ENCODE results near the gene GRPEL2.

GRPEL2 gene

DNA sequence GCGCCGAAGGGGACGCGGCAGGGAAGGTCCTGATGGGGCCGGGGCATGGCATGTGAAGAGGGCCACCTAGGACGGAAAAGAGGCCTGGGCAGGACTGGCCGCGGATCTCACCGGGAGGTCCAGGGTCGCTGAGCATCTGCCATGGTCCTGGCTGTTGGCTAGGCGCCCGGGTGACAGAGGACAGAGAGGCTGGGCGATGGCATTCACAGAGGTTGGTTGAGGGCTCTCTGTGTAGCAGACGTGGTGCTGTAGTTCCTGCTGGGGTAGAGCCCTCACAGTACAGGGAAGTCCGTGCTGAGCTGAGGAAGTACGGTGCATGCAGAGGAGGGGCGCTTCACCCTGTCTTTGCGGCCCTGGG, 13.0 kb downstream of the GRPEL2 start:
- DNase-seq, result no peak

DNA sequence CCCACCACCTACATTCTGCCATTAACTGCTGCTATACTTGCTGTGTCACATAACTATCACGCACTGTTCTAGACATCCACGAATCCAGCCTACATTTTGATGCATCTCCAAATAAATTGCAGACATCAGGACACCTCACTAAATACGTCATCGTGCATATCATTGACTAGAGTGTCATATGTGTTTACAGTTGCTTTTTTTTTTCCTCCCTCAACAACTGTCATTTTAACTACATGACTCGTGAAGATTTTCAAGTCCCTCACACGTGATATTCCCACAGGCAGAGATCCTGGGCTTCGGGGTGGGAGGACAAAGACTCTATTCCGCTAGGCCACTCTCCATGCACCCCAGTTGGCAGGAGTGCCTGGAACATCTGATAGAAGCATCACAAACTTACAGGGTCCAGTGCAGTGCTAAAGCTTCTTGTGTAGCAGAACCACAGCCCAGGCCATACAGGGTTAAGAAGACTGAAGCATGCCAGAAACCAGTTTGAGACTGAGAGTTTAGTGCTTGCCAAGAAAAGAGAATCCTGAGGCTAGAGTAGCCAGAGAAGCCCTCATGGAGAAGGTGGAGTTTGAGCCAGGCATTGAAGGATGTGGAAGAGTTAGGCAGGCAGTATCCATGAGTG, 13.7 kb downstream of the GRPEL2 start:
- no peak for DNase-seq

DNA sequence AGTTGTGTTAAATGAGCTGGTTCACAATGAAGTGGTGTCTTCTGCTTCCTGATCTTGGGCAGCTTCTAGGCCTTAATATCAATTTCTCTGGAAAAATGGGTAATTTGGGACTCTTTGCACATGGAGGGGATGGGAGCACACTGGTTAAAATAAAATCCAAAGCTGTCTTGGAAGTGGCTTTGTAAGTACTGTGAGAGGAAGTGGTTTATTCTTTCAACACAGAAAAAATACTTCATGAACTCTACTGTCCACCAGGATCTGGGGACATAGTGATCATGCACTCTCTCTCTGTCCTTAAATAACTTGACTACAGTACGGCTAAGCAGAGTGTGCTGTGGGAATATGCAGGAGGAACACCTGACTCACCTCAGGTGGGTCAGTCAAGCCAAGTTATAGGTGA, 15.0 kb downstream of the GRPEL2 start:
- no peak for DNase-seq

DNA sequence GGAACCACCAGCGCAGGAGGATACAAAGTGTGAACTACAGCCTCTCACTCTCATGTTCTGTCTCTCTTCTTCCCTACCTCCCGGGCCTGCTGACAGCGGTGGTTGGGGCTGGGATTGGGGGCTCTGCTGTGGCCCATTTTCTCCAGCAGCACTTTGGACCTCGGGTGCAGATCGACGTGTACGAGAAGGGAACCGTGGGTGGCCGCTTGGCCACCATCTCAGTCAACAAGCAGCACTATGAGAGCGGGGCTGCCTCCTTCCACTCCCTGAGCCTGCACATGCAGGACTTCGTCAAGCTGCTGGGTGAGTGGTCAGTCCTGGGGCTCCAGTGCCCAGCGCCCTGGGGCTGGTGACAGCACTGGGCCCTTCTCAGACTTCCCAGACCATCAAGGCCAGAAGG, 17.2 kb downstream of the GRPEL2 start:
- DNase-seq, result no peak

DNA sequence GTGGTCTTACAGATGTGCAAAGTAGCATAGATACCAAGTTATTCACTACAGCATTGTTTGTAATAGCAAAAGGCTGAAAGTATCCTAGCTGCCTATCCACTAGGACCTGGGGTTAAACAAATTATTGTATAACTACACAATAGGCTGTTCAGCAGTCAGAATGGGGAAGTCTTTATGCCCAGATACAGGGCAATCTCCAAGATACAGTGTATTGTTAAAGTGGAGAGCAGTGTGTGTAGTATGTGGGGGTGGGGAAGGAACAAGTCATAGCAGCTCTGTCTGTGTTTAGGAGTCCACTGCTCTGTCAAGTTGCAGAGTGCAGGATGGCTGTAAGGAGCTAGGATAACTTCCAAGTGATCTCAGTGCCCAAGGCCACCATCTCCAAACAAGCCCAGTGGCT, 18.1 kb downstream of the GRPEL2 start:
- no peak for DNase-seq

DNA sequence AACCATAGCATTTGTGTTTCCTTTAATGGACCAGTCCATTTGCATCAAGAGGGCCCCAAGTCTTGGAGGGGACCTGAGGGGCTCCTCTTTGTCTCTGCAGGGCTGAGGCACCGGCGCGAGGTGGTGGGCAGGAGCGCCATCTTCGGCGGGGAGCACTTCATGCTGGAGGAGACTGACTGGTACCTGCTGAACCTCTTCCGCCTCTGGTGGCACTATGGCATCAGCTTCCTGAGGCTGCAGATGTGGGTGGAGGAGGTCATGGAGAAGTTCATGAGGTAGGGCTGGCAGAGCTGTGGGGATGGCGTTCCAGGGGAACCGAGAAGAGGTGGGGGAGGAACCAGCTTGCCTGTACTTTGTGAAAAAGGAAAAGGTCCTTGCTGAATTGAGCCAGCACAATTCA, 18.6 kb downstream of the GRPEL2 start:
- DNase-seq, result no peak

DNA sequence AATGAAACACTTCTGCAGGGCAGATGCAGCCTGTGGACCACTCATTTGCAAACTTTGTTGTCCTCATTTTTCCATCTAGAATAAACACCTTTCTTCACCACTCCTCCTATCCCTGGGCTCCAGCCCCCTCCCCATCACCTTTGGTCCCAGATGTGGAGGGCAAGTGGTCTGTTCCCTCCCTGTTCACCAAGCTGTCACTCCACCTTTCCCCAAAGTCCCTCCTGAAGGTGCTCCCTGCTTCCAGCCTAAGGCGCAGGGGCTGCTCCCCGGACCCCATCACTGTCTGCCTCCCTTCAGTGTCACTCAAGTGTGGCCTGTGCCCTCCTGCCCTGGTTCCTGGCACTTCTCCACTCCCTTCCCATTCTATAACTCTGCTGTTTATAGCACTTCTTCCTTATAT, 19.4 kb downstream of the GRPEL2 start:
- no peak for DNase-seq

DNA sequence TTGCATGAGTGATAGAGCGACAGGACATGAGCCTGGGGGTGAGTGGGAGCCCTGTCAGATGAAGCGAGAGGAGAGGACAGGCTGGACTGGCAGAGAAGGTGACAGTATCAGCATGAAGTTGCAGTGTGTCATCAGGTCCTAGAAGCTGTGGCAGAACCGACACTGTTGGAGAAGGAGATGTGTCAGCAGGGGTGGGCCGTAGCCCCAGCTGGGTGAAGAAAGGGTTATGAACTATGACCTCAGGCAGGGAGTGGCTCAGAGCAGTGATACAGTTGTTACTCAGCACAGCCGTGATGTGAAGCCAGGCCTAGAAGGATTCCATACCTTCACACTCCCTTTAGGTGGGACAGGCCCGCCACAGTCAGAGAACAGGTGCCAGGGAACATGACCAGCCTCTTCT, 20.1 kb downstream of the GRPEL2 start:
- DNase-seq, result no peak

DNA sequence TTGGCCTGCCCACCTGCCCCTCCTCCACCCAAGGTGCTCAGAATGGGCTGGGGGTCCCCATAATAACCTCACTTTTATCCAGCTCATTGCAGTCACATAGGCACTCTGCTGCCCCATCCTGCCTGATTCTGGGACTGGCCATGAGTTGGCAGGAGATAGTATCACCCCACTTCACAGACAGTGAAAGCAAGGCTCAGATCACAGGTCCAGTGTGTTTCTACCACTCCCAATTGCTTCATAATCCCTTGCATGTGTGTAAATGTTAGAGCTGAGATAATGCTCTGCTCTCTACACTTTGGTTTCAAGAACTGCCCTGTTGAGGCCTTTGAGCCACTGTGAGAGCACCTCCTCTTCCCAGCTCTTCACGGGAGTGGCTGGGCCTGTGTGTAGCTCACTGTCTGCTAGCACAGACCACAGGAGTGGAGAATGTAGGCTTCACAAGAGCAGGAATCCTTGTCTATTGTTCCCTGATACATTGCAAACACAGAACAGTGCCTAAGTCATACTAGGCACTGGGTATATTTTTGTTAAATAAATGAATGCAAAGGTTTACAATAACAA, 20.9 kb downstream of the GRPEL2 start:
- no peak for DNase-seq

DNA sequence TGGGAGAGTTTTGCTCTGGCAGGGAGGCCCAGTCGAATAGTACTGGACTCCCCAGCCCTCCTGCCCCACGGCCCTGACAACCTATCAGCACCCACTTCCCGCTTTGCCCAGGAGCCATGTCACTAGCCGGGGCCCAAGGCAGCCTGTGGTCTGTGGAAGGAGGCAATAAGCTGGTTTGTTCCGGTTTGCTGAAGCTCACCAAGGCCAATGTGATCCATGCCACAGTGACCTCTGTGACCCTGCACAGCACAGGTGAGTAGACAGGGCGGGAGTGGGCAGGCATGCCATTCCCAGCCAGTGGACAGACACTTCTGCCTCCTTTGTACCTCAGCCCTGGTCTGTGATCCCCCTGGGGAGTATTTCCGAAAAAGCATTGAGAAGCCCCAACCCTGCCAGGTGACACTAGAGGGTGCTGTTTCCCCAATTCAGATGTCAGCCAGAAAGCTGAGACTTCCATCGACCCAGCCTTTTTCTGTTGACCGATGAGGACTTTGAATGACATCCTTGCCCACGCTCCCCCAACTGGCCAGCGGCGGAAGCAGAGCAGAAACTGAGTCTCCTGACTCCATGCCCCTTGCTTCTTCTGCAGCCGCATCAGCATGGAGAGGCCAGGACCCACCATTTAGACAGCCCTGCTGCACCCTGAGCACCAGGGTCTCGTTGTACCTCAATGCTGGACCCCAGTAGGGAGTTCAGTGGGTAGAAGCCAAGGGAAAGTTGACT, 22.1 kb downstream of the GRPEL2 start:
- no peak for DNase-seq

DNA sequence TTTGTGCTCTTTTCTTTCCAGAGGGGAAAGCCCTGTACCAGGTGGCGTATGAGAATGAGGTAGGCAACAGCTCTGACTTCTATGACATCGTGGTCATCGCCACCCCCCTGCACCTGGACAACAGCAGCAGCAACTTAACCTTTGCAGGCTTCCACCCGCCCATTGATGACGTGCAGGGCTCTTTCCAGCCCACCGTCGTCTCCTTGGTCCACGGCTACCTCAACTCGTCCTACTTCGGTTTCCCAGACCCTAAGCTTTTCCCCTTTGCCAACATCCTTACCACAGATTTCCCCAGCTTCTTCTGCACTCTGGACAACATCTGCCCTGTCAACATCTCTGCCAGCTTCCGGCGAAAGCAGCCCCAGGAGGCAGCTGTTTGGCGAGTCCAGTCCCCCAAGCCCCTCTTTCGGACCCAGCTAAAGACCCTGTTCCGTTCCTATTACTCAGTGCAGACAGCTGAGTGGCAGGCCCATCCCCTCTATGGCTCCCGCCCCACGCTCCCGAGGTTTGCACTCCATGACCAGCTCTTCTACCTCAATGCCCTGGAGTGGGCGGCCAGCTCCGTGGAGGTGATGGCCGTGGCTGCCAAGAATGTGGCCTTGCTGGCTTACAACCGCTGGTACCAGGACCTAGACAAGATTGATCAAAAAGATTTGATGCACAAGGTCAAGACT, 22.8 kb downstream of the GRPEL2 start:
- no peak for DNase-seq

DNA sequence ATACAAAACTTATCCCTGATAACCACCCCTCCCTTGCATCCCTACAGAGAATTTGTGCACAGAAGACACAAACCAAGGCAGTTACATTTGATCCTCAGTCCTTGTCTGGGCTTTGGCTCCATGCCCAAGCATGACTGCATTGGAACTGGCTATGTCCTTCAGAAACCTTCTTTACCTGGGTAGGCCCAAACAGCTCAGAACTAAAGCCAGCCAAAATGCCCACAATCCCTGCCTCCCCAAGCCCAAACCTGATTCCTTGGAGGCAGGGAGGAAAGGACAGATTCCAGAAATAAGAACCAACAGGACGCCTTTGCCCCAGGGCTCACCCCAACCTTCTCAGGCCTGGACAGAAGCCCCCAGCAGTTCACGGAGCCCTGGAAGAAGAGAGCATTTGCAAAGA, 25.6 kb downstream of the GRPEL2 start:
- no peak for DNase-seq

DNA sequence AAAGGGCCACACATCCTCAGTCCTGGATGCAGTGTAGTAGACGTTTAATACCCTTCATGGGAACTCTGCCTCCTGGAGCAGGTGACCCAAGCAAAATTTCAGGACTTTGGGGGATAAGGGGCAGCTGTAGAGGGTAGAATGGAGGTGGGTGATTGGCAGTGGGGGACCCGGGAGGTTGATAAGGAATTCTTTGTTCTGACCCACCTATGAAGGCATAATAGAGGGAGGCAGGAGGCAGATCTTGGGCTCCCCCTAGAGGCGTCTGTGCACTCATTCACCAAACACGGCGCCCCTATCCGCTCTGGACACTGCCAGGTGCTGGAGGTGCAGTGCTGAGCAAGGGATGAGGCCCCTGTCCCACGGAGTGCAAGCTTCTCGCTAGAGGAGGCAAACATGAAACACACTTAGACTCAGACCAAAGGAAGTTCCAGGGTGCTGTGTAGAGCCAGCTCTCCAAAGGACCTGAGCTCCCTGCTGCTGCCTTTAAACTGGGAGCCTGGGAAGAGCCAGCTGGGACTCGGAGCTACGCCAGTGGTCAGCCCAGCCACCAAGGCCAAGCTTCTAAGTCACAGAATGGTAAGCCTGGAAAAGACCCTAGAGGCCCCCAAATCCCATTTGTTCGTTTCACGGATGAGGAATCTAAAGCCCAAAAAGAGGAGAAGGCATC, 26.1 kb downstream of the GRPEL2 start:
- no peak for DNase-seq

DNA sequence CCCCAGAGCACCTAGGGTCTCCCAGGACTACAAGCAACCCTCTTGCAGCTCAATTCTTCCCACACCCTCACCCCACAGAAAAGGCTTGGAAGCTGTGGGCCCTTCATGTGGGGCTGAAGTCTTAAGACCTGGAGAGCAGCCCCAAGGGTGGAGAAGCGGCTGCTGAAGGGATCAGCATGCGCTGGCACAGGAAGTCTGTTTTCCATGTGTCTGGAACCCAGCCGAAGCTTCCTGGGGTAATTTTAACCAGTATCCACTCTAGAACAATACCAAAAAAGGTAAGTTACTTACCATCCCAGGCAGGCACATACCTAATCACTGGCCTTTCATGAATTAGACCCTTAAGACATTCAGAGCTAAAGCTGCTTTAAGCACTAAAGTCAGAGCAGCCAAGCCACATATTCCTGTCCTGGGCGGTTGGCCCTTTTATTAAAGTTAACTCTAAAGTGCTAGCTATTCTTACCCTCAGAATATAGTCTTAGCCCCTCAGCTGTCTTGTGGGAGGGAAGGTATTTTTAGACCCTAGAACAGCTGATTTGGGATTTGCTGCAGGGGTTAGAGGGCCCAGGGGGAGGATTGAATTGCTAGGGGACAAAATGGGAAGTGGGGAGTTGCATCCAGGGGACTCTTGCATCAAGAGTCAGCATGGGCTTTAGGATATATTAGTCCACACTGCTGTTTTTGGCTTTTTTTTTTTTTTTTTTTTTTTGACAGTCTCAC, 26.9 kb downstream of the GRPEL2 start:
- no peak for DNase-seq

DNA sequence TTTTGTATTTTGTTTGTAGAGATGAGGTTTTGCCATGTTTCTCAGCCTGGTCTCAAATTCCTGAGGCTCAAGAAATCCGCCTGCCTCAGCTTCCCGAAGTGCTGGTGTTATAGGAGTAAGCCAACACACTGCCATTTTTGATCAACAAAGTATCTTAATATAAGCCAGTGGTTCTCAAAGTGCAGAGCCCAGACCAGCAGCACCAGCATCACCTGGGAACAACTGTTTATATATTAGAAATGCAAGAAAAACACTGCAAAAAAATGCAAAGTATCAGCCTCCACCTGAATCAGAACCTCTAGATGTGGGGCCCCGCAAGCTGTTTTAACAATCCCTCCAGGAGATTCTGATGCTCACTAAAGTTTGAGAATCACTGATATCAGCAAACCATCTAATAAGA, 27.6 kb downstream of the GRPEL2 start:
- no peak for DNase-seq

DNA sequence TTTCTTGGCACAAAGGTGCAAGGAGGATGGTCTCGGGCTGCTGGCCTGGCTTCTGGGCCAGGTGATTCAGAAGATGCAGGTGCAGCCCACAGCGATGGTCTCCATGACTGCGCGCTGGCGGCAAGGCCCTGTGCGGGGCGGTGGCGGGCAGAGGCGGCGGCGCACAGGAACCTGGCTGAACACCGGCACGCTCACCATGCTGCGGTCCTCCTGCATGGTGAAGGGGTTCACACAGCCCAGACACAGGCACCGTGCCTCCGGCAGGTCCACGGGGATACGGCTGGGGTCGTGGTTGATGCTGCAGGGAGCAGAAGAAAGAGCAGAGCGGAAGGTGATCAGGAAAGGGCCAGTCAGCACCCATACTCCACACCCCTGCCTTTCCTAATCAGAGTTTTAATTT, 29.0 kb downstream of the GRPEL2 start:
- DNase-seq, result no peak

DNA sequence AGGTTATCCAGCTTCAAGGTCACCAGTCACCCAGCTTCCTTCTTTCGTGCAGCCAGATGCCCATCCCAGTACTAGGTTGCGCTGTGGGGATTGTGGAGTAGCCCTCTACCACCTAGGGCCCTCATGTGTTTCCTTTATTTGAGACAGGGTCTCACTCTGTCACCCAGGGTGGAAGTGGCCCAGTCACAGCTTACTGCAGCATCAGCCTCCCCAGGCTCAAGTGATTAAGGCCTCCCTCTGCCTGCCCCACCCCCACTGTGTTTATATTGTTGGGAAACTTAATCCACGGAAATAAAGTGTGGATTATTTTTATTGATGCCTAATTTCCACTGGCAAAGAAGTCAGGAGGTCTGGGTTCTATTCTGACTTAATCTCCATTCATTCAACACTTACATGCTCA, 29.5 kb downstream of the GRPEL2 start:
- DNase-seq, result no peak

DNA sequence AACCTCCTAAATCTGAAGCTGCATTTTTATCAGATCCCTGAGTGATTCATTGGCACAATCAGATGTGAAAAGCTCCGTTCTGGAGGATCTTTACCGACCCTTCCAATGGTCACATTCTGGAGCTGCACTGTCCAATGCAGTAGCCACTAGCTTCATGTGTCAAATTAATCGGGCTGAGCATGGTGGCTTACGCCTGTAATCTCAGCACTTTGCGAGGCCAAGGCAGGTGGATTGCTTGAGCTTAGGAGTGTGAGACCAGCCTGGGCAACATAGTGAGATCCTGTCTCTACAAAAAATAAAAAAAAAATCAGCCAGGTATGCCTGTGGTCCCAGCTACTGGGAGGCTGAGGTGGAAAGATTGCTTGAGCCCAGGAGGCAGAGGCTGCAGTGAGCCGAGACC, 30.1 kb downstream of the GRPEL2 start:
- DNase-seq, result no peak

DNA sequence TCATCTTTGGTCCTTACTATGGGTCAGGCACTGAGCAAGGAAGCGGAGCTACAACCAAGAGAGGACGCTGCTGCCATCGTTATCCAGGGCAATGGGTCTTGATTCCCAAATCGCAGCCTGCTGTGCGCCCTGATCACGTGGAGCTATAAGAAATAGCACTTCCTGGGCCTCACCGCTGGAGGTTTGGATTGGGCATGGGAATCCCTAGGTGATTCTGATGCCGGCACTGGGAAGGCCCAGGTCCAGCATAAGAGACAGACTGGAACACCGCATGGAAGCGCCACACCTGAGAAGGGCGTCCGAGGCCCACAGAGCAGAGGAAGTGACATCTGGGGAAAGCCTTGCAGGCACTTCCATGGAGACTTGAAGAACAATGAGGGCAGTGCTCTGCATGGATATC, 30.8 kb downstream of the GRPEL2 start:
- DNase-seq, result no peak

DNA sequence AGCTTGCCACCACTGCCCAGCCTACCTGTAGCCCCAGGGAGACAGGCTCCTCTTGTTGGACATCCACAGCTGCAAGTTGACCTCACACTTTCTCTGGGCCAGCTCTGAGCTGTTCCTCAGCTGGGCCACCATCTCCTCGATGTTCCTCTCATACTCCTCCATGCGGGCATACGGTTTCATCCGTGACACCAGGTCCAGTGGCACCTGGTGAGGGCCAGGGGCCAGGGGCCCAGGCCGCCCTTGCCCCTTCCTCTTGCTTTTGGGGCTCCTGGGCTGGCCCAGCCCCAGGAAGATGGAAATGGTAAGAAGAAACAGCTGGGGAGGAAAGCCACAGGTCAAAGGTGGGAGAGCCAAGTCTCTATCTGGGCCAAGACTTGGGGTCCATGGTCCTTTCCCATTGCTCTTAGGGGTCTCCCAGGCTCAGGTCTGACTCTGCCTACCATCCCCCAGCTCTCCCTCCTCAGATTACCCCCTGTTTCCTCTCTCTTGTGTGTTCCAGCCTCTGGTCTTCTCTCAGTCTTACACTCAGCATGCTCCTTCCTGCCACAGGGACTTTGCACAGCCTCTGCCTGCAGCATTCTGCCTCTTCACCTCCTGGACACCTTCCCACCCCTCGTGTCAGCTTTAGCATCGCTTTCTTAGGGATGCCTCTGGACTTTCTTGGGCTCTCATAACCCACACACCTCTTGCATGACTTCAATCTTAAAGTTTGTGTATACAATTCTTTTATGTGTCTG, 31.6 kb downstream of the GRPEL2 start:
- DNase-seq, result no peak

DNA sequence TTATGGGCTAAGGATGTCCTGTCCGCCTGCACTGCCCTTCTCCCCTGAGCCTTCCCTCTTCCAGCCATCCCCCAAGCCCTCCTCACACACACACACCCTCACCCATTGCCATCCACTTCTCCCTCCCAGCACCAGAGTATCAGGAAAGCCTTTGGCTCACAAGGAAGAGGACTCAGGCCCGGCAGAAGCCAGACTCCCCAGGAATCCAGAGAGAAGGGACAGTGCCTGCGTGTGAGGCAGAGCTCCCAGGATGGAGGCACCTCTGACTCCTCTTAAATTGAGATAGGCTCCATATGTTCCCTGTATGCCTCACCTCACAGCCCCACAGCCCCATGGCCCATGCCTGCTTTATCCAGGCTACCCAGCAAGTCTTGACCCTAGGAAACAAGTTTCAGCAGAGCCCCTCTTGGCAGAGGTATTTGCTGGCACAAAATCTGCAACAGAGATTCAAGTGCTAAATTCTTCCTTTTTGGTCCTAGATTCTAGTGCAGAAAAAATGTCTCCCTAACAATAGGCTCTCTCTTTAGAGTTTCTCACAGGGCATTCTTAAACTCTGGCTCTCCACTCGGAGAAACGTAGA, 33.0 kb downstream of the GRPEL2 start:
- DNase-seq, result no peak

DNA sequence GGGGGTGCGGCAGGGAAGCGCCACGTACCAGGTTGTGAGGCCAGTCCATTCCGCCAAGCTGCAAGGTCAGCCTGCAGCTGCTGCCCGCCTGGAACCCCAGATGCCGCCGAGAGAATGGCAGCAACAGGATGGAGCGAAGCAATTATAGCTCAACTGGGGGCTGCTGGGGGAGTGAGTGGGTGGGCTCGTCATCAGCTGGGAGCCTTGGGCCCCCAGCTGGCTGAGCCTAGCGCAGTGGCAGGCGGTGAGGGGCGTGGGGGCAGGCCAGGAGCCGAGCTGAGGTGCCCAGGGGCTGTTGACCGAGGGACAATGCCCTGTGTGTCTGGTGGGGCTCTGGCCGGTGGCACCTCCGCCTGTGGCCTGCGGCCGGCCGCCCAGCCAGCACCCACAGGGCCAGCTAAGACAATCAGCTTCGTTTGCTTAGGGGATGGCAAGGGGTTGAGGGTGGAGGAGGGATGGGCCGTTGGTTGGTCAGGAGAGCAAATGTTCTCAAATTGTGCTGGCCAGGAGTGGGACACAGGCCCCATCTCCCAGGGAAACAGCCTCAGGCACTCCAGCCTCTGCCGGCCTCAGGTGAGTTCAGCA, 34.0 kb downstream of the GRPEL2 start, which contains the start of gene IL17B:
Gene IL17B, minus strand, starts transcription at position 116 of the 585 bp plus-strand sequence. Its CDS starts 67 bp downstream, at position 49.
- DNase-seq, result no peak

All from NCI-H2107 (cell line).